Measurements from ENCODE around the gene ZNF346. TPM values are rescaled to one million over a fixed set of nuclear protein-coding genes. Genes with fewer than 3 reads are reported as not detected.

Gene ZNF346
- total RNA-seq, 1 donor from 2014 or later: 26.3 TPM

DNA sequence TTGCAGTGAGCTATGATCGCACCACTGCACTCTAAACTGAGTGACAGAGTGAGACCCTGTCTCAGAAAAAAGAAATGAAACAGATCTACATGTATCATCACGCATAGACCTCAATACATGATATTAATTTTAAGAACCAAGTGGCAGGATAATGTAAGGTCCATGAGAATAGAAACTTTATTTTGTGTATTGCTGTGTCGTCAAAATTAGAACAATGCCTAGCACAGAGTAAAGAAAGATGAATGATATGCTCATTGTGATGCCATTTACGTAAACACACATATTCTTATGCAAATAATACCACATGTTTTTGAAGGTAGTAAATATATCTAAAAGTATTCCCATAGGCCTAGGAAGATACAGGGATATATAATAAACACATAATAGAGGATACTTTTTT is 12.3 kb upstream of the ZNF346 start:
- peaks cover 5% of the 10 kb centered on the region for H3K4me1 Mint-ChIP-seq (ENCODE audit: unreplicated experiment)
- H3K27me3 Mint-ChIP-seq (ENCODE audit: unreplicated experiment): peaks cover 4% of the 10 kb centered on the region
- H3K4me3 Mint-ChIP-seq (ENCODE audit: unreplicated experiment): no peak overlapping the region
- no peak overlapping the region for H3K27ac Mint-ChIP-seq (ENCODE audit: unreplicated experiment)
- H3K9me3 Mint-ChIP-seq (ENCODE audit: unreplicated experiment): no peaks in the 10 kb centered on the region
- DNase-seq (ENCODE audit: low spot score): no peak
- H3K36me3 Mint-ChIP-seq (ENCODE audit: low read depth, unreplicated experiment): no peaks in the 10 kb centered on the region
- TF ChIP-seq, protein P1, sequence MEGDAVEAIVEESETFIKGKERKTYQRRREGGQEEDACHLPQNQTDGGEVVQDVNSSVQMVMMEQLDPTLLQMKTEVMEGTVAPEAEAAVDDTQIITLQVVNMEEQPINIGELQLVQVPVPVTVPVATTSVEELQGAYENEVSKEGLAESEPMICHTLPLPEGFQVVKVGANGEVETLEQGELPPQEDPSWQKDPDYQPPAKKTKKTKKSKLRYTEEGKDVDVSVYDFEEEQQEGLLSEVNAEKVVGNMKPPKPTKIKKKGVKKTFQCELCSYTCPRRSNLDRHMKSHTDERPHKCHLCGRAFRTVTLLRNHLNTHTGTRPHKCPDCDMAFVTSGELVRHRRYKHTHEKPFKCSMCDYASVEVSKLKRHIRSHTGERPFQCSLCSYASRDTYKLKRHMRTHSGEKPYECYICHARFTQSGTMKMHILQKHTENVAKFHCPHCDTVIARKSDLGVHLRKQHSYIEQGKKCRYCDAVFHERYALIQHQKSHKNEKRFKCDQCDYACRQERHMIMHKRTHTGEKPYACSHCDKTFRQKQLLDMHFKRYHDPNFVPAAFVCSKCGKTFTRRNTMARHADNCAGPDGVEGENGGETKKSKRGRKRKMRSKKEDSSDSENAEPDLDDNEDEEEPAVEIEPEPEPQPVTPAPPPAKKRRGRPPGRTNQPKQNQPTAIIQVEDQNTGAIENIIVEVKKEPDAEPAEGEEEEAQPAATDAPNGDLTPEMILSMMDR (IDR thresholded peaks at IDR 0.05; ENCODE audit: unreplicated experiment): no peak

DNA sequence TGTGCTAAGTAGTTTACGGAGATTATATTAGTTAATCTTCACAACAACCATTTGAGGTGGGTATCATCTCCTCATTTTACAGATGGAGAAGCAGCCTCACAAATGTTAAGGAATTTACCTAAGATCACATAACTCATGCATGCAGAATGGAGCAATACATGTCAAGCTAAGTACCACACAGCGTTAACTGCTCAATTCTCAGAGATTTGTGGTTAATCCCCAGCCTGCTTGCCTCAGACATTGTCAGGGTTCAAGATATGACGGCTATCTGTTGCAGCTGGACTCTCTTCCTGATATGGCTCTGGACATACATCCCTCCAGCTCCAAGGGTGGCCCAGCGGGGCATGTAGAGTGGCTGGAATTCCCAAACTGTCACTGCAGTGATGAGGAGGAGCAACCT is 7.3 kb upstream of the ZNF346 start:
- no peaks in the 10 kb centered on the region for H3K36me3 Mint-ChIP-seq (ENCODE audit: low read depth, unreplicated experiment)
- H3K27me3 Mint-ChIP-seq (ENCODE audit: unreplicated experiment): no peaks in the 10 kb centered on the region
- TF ChIP-seq, protein P1 (IDR thresholded peaks at IDR 0.05; ENCODE audit: unreplicated experiment): no peak
- H3K4me1 Mint-ChIP-seq (ENCODE audit: unreplicated experiment): no peaks in the 10 kb centered on the region
- DNase-seq (ENCODE audit: low spot score): no peak
- H3K9me3 Mint-ChIP-seq (ENCODE audit: unreplicated experiment): no peaks in the 10 kb centered on the region
- H3K4me3 Mint-ChIP-seq (ENCODE audit: unreplicated experiment): no peak overlapping the region
- H3K27ac Mint-ChIP-seq (ENCODE audit: unreplicated experiment): no peak overlapping the region

DNA sequence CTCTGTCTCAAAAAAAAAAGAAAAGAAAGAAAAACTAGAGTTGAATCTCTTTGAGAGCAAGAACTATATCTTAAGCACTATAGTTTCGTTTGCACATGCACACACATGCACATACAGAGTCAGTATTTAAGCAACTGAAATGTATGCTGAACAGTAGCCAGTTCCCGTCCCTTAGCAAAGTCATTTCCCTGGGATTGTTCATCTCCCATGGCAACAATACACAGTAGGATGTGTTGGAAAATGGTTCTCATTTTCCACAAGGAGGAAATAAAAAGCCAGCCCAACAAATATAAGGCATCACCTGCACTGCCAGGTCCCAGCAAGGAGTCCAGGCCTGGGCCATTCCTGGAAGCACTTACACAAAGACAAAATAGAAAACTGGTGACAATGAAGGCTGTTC is 4.2 kb upstream of the ZNF346 start:
- no peak for DNase-seq (ENCODE audit: low spot score)
- peaks cover 12% of the 10 kb centered on the region for H3K4me1 Mint-ChIP-seq (ENCODE audit: unreplicated experiment)
- H3K27me3 Mint-ChIP-seq (ENCODE audit: unreplicated experiment): peaks cover 4% of the 10 kb centered on the region
- no peak overlapping the region for H3K4me3 Mint-ChIP-seq (ENCODE audit: unreplicated experiment)
- H3K9me3 Mint-ChIP-seq (ENCODE audit: unreplicated experiment): no peaks in the 10 kb centered on the region
- H3K27ac Mint-ChIP-seq (ENCODE audit: unreplicated experiment): no peak overlapping the region
- H3K36me3 Mint-ChIP-seq (ENCODE audit: low read depth, unreplicated experiment): no peaks in the 10 kb centered on the region
- TF ChIP-seq, protein P1 (IDR thresholded peaks at IDR 0.05; ENCODE audit: unreplicated experiment): no peak

DNA sequence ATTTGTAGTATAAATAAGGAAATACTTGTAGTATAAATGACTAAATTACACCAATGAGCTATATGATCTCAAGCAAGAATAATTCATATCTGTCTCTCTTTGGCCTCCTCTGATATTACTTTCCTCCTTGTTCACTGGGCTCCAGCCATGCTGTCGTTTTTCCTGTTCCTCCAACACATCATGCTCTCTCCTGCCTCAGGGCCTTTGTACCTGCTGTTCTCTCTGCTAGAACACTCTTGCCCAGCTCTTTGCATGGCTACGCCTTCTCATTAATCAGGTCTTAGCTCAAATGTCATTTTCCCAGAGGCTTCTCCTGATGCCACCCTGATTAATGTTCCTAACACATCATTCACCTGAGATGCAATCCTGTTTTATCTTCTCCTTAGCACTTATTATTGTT is 2.5 kb upstream of the ZNF346 start:
- H3K4me3 Mint-ChIP-seq (ENCODE audit: unreplicated experiment): no peak overlapping the region
- H3K4me1 Mint-ChIP-seq (ENCODE audit: unreplicated experiment): peaks cover 20% of the 10 kb centered on the region
- TF ChIP-seq, protein P1 (IDR thresholded peaks at IDR 0.05; ENCODE audit: unreplicated experiment): no peak
- peaks cover 4% of the 10 kb centered on the region for H3K27me3 Mint-ChIP-seq (ENCODE audit: unreplicated experiment)
- peaks cover 7% of the 10 kb centered on the region for H3K36me3 Mint-ChIP-seq (ENCODE audit: low read depth, unreplicated experiment)
- no peaks in the 10 kb centered on the region for H3K9me3 Mint-ChIP-seq (ENCODE audit: unreplicated experiment)
- no peak for DNase-seq (ENCODE audit: low spot score)
- no peak overlapping the region for H3K27ac Mint-ChIP-seq (ENCODE audit: unreplicated experiment)

DNA sequence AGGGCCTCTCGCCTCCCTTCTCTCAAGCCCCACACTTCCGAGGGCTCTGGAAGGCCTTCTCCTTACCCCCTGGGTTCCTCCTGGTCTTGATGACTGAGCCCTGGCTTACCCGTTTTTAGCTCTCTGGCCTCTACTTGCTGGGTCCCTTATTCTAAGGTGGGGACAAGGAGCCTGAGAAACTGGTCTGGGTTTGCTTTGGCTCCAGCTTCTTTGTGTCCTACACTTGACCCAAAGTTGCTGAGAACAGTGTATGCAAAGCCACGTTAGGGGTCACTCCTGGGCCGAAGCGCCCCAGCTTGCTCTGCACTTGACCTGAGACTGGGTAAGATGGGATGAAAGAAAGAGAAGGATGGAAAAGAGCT is 788 bp downstream of the ZNF346 start:
- H3K4me1 Mint-ChIP-seq (ENCODE audit: unreplicated experiment): peaks cover 21% of the 10 kb centered on the region
- TF ChIP-seq, protein P1 (IDR thresholded peaks at IDR 0.05; ENCODE audit: unreplicated experiment): no peak

More for the DNA sequence above, 788 bp downstream of the ZNF346 start:
- Mint-ChIP-seq H3K9me3 (ENCODE audit: unreplicated experiment) (no peaks in the 10 kb centered on the region), H3K36me3 (ENCODE audit: low read depth, unreplicated experiment) (peaks cover 9% of the 10 kb centered on the region), H3K27ac (ENCODE audit: unreplicated experiment) (peak overlapping the region; percentile 94), H3K27me3 (ENCODE audit: unreplicated experiment) (peaks cover 4% of the 10 kb centered on the region), H3K4me3 (ENCODE audit: unreplicated experiment) (peak overlapping the region; percentile 100)
- no peak for DNase-seq (ENCODE audit: low spot score)

Data from endothelial cell (in vitro differentiated cells).